GM18499 (cell line): ENCODE measurements around the gene DLL3.

Source experiments
- ATAC-seq: cut with Tn5 transposase; IDR thresholded peaks from one replicate; pipeline ENCODE4 v1.9.1; 2021; ENCODE audit warnings: moderate number of reproducible peaks; ENCODE audit not compliant: insufficient read depth, unreplicated experiment

Gene DLL3

DNA sequence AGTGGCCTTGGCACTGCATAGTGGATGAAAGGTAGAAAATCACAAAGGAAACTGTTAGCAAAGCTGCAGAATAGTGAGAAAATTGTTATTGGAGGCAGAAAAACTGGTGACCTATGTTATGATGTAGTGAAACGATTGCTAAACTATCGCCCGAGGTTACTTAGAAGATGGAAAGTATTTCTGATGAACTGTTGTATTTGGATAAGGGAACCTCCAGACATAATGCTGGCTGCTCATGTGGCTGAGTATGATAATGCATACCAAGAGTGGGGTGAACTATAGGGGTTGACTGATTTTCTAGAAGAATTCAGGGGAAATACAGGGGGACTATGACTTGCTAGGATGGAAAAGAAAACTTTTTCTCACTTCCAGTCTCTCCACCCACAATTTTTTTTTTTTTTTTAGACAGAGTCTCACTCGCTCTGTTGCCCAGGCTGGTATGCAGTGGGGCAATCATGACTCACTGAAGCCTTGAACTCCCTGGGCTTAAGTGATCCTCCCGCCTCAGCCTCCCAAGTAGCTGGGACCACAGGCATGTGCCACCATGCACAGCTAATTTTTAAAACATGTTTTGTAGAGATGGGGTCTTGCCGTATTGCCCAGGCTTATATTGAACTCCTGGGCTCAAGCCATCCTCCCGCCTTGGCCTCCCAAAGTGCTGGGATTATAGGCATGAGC is 45.6 kb downstream of the DLL3 start:
- no peak for ATAC-seq

DNA sequence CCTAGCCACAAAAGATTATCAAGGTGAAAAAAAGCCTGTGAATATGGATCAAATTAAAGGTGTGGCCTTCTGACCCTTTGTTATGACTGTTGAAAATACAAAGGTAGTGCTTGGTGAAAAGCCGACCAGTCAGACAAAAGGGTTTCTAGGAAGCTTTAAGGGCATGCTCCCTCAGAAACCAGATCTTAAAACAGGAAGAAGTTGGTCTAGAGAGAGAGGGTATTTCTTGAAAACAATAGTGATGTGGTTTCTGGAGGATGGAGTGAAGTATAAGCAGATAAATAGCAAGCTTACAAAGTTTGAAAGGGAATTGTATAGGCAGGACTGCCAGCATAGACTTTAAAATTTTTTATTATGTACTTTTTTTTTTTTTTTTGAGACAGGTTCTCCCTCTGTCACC is 46.2 kb downstream of the DLL3 start:
- ATAC-seq, result no peak

DNA sequence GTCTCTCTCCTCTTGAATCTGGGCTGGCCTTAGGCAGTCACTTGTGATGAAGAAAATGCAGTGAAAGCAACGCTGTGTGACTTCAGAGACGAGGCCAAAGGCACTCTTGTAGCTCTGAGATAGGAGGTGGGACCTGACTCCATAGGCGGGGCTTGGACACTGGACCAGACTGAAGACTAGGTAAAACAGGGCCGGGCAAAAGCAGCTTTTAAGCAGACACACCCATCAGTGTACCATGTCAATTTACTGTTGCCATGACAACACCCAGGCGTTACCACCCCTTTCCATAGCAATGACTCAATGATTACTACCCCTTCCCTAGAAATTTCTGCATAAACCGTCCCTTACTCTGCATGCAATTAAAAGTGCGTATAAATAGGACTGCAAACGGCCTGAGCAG is 47.9 kb downstream of the DLL3 start:
- ATAC-seq, result no peak

DNA sequence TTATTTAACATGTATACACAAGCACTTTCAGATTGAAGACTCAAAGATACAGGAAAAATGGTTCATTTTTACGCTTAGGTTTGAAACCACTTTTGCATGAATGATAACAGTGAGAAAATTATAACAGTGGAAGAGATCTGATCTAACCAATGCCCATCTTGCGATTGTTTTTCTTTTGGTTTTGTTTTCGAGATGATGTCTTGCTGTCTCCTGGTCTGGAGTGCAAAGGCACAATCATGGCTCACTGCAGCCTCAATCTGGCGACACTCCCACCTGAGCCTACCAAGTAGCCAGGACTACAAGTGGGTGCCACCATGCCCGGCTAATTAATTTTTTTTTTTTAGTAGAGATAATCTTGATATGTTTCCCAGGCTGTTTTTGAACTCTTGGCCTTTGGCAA is 51.5 kb downstream of the DLL3 start:
- no peak for ATAC-seq

DNA sequence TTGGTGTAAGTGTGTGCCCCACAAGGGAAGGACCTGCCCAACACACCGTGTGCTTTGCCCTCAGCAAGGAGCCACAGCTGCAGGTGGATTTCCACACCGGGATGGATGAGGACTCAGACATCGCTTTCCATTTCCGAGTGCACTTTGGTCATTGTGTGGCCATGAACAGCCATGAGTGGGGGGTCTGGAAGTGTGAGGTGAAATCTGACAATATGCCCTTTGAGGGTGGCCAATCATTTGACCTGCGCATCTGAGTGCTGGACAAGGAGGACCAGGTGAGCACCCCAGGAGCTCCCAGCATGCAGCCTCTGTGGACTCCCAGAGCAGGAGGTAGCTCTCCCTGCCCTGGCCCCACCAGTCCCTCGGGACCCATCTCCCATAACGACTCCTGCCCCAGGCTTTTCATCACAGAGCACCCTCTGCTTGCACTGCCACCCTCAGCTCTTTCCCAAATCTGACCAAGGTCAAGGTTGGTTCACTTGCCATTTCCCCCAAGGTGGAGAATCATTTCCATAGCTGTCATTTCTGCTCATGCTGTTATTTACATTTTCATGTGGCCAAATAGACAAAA is 54.4 kb downstream of the DLL3 start:
- no peak for ATAC-seq

DNA sequence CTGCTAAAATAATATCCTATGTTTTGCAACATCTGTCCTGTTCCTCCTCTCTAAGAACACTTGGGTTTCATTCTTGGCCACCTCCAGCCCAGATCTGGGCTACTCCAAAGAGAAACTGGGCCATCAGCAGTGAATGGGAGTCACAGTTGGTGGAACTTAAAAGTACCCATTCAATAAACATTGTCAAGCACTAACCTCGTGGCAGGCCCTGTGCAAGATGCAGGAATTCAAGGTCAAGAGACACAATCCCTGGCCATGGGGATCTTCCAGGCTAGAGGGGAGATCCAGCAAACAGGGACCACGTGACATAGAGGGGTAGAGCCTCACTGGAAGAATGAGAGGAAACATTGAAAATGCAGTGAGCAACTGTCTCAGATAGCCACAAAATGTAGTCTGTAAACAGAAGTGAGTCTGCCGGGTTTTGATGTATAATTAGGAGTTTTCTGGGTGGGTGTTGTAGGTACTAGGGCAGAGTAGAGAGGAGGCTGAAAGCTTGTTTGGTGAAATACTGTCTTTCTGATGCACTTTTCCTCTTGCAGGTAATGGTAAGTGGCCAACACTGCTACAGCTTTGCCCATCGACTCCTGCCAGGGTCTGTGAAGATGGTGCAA is 56.1 kb downstream of the DLL3 start:
- ATAC-seq, result no peak

DNA sequence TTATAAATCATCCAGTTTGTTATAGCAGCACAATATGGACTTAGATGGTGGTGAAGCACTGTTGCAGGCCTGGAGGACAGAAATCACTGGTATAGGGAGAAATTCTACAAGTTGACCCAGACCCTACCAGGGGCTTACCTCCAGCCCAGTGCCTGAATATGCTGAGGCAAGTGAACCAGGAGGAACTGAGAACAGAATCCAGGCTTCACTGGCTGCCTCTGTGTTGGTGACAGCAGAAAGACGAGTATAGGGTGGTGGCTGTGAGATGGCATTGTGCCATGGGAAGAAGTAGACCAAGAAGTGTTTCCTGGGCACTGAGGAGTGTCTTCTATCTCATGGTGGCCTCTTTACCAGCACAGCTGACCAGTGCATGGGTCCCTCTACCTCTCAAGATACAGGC is 57.1 kb downstream of the DLL3 start:
- ATAC-seq, result no peak
